ENCODE results near the gene CEP83. TPM values are rescaled to one million over a fixed set of nuclear protein-coding genes. Genes with fewer than 3 reads are reported as not detected.
"Not testable (repeated sequence)": the region's sequence is repeated elsewhere in the genome, so short reads cannot be mapped to it uniquely, and the experiment has no call there.

The CEP83 gene
- total and polyA plus RNA-seq, 2 donors from 2014 or later: 3.2 to 17.1 TPM

- no peaks in the 10 kb centered on the region for H3K27me3 ChIP-seq (ENCODE audit: control insufficient read depth, insufficient read depth, low read length)
- TF ChIP-seq CTCF (IDR thresholded peaks at IDR 0.05; ENCODE audit: borderline replicate concordance, extremely low read depth, insufficient read depth): no peak
- DNase-seq: no peak
- no peak for FAIRE-seq
- intact Hi-C loops (cut with DNase I): no loop called here
- H3K36me3 ChIP-seq (ENCODE audit: control insufficient read depth in 2 of 3, insufficient read depth in 3 of 3, low read length in 3 of 3): peaks cover 0 to 4% (median 2%) of the 10 kb centered on the region in 3 donors
- no peak overlapping the region for H3K9ac ChIP-seq (ENCODE audit: low read length in 3 of 3)
- no peak overlapping the region for H3K27ac ChIP-seq (ENCODE audit: low read depth in 2 of 2, low read length in 2 of 2)
- H3K9me3 ChIP-seq (ENCODE audit: control insufficient read depth in 2 of 3, insufficient read depth in 1 of 3, low read length in 3 of 3): peaks cover 0 to 22% (median 1%) of the 10 kb centered on the region in 3 donors
- H3K4me1 ChIP-seq (ENCODE audit: control insufficient read depth in 2 of 3, insufficient read depth in 2 of 3, low read depth in 1 of 3, low read length in 3 of 3): no peaks in the 10 kb centered on the region
- H3K4me3 ChIP-seq (ENCODE audit: low read length in 3 of 3): no peak overlapping the region
Observed at GRCh38 chr12:94318181-94318580, 141.5 kb downstream of the CEP83 start.

GRCh38 chr12:94316600-94316999, 143.1 kb downstream of the CEP83 start:
- intact Hi-C loops (cut with DNase I); H3K36me3 ChIP-seq (ENCODE audit: control insufficient read depth in 2 of 3, insufficient read depth in 3 of 3, low read length in 3 of 3); H3K4me3 ChIP-seq (ENCODE audit: low read length in 3 of 3); H3K4me1 ChIP-seq (ENCODE audit: control insufficient read depth in 2 of 3, insufficient read depth in 2 of 3, low read depth in 1 of 3, low read length in 3 of 3); DNase-seq; FAIRE-seq; H3K27ac ChIP-seq (ENCODE audit: low read depth in 2 of 2, low read length in 2 of 2); H3K27me3 ChIP-seq (ENCODE audit: control insufficient read depth, insufficient read depth, low read length); H3K9ac ChIP-seq (ENCODE audit: low read length in 3 of 3): not testable (repeated sequence)
- H3K9me3 ChIP-seq (ENCODE audit: control insufficient read depth in 2 of 3, insufficient read depth in 1 of 3, low read length in 3 of 3): peaks cover 0 to 20% (median 1%) of the 10 kb centered on the region in 3 donors

GRCh38 chr12:94312378-94312777, 147.3 kb downstream of the CEP83 start:
- no peak overlapping the region for H3K9ac ChIP-seq (ENCODE audit: low read length in 3 of 3)
- no peak for TF ChIP-seq CTCF (IDR thresholded peaks at IDR 0.05; ENCODE audit: borderline replicate concordance, extremely low read depth, insufficient read depth)
- intact Hi-C loops (cut with DNase I): no loop called here
- no peaks in the 10 kb centered on the region for H3K4me1 ChIP-seq (ENCODE audit: control insufficient read depth in 2 of 3, insufficient read depth in 2 of 3, low read depth in 1 of 3, low read length in 3 of 3)
- no peak overlapping the region for H3K4me3 ChIP-seq (ENCODE audit: low read length in 3 of 3)
- peaks cover 0 to 2% (median 0%) of the 10 kb centered on the region in 3 donors for H3K9me3 ChIP-seq (ENCODE audit: control insufficient read depth in 2 of 3, insufficient read depth in 1 of 3, low read length in 3 of 3)
- FAIRE-seq: no peak
- no peak for DNase-seq
- H3K36me3 ChIP-seq (ENCODE audit: control insufficient read depth in 2 of 3, insufficient read depth in 3 of 3, low read length in 3 of 3): peaks cover 0 to 6% (median 0%) of the 10 kb centered on the region in 3 donors
- H3K27me3 ChIP-seq (ENCODE audit: control insufficient read depth, insufficient read depth, low read length): no peaks in the 10 kb centered on the region
- no peak overlapping the region for H3K27ac ChIP-seq (ENCODE audit: low read depth in 2 of 2, low read length in 2 of 2)

GRCh38 chr12:94309373-94309772, 150.3 kb downstream of the CEP83 start:
- no peak overlapping the region for H3K27ac ChIP-seq (ENCODE audit: low read depth in 2 of 2, low read length in 2 of 2)
- no peaks in the 10 kb centered on the region for H3K27me3 ChIP-seq (ENCODE audit: control insufficient read depth, insufficient read depth, low read length)
- H3K9ac ChIP-seq (ENCODE audit: low read length in 3 of 3): no peak overlapping the region
- no peak for DNase-seq
- H3K9me3 ChIP-seq (ENCODE audit: control insufficient read depth in 2 of 3, insufficient read depth in 1 of 3, low read length in 3 of 3): no peaks in the 10 kb centered on the region
- H3K36me3 ChIP-seq (ENCODE audit: control insufficient read depth in 2 of 3, insufficient read depth in 3 of 3, low read length in 3 of 3): peaks cover 0 to 16% (median 8%) of the 10 kb centered on the region in 3 donors
- intact Hi-C loops (cut with DNase I): no loop called here
- peaks cover 0 to 8% (median 0%) of the 10 kb centered on the region in 3 donors for H3K4me1 ChIP-seq (ENCODE audit: control insufficient read depth in 2 of 3, insufficient read depth in 2 of 3, low read depth in 1 of 3, low read length in 3 of 3)
- no peak overlapping the region for H3K4me3 ChIP-seq (ENCODE audit: low read length in 3 of 3)
- no peak for FAIRE-seq
- no peak for TF ChIP-seq CTCF (IDR thresholded peaks at IDR 0.05; ENCODE audit: borderline replicate concordance, extremely low read depth, insufficient read depth)

Measured in kidney (tissue), 14 donors.